Hepatocyte (in vitro differentiated cells): Measurements from ENCODE around the gene NFIX.

Source experiments
- EZH2 ChIP-seq: fragments of 200-600 bp; sonication (generic); IDR thresholded peaks from 2 replicates; pipeline ENCODE4 v1.6.1; 2016; ENCODE audit warnings: antibody characterized with exemption, mild to moderate bottlenecking, borderline replicate concordance
- EZH2phosphoT487 ChIP-seq: fragments of 200-600 bp; sonication (generic); IDR thresholded peaks from one replicate; pipeline ENCODE4 v1.6.1; 2018; ENCODE audit warnings: antibody characterized with exemption, mild to moderate bottlenecking, low read depth, moderate library complexity; ENCODE audit not compliant: unreplicated experiment, severe bottlenecking
- TF ChIP-seq, protein P1 (sequence below): fragments of 200-600 bp; sonication (generic); IDR thresholded peaks from 2 replicates; pipeline ENCODE4 v1.5.1; 2016; ENCODE audit warnings: antibody characterized with exemption, mild to moderate bottlenecking; ENCODE audit not compliant: poor library complexity

DNA sequence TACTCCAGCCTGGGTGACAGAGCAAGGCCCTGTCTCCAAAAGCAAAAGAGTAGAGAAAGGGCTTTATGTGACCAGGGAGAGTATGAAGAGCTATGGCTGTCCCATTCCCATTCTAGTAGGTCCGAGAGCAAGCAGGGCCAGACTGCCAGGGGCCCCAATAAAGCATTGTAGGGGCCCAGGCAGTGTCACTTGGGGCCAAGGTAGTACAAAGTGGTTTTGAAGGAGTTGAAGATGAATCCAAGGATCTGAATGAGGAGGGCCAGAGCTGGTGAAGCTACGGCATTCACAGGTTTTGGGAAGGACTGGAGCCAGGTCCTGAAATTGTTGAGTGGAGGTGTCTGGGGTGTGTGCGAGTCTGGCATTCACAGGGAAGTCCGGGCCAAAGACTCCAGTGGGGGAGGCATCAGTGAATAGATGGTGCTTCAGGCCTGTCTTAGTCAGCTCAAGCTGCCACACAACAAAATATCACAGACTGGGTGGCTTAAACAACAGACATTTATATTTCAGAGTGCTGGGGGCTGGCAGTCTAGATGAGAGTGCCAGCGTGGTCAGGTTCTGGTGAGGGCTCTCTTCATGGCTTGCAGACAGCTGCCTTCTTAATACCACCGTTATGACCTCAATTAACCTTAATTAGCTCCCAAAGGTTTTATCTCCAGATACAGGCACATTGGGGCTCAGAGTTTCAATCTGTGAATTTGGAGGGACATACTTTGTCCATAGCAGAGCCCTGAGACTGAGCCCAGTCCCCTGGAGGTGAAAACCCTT is 132.7 kb downstream of the NFIX start:
- TF ChIP-seq EZH2 = no peak
- TF ChIP-seq, protein P1, sequence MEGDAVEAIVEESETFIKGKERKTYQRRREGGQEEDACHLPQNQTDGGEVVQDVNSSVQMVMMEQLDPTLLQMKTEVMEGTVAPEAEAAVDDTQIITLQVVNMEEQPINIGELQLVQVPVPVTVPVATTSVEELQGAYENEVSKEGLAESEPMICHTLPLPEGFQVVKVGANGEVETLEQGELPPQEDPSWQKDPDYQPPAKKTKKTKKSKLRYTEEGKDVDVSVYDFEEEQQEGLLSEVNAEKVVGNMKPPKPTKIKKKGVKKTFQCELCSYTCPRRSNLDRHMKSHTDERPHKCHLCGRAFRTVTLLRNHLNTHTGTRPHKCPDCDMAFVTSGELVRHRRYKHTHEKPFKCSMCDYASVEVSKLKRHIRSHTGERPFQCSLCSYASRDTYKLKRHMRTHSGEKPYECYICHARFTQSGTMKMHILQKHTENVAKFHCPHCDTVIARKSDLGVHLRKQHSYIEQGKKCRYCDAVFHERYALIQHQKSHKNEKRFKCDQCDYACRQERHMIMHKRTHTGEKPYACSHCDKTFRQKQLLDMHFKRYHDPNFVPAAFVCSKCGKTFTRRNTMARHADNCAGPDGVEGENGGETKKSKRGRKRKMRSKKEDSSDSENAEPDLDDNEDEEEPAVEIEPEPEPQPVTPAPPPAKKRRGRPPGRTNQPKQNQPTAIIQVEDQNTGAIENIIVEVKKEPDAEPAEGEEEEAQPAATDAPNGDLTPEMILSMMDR = no peak
- no peak for TF ChIP-seq EZH2phosphoT487
